NB4 (cell line): ENCODE measurements around the gene MPHOSPH9.

Source experiments
- MYC ChIP-seq: IDR thresholded peaks from 2 replicates; pipeline ENCODE4 v1.6.1; 2011; ENCODE audit warnings: low read depth, low read length
- TF ChIP-seq, protein P1 (sequence below): IDR thresholded peaks from 2 replicates; pipeline ENCODE4 v1.6.1; 2011; ENCODE audit warnings: low read depth, low read length
- TF ChIP-seq, protein P2 (sequence below): IDR thresholded peaks from one replicate; pipeline ENCODE4 v1.5.1; 2012; ENCODE audit warnings: low read depth, low read length

DNA sequence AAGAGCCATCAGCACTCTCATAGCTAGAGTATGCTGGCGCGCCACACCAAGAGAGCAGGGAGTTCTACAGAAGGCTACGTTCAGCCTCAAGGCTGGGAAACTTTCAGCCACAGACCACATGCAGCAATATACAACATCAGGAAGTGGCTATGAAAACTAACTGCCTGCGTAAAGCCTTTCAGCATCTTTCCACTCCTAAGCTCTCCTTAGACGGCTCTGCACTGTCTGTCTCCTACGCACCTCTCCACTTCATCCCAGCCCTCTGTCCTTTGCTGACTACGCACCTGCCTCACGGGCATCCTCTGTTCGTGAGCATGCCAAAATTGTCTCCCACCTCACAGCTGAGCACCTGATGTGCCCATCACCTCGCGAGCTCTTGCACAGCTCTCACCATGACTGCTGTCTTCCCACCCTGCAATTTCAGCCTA, 9.7 kb downstream of the MPHOSPH9 start:
- TF ChIP-seq, protein P1, sequence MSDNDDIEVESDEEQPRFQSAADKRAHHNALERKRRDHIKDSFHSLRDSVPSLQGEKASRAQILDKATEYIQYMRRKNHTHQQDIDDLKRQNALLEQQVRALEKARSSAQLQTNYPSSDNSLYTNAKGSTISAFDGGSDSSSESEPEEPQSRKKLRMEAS = no peak
- TF ChIP-seq, protein P2, sequence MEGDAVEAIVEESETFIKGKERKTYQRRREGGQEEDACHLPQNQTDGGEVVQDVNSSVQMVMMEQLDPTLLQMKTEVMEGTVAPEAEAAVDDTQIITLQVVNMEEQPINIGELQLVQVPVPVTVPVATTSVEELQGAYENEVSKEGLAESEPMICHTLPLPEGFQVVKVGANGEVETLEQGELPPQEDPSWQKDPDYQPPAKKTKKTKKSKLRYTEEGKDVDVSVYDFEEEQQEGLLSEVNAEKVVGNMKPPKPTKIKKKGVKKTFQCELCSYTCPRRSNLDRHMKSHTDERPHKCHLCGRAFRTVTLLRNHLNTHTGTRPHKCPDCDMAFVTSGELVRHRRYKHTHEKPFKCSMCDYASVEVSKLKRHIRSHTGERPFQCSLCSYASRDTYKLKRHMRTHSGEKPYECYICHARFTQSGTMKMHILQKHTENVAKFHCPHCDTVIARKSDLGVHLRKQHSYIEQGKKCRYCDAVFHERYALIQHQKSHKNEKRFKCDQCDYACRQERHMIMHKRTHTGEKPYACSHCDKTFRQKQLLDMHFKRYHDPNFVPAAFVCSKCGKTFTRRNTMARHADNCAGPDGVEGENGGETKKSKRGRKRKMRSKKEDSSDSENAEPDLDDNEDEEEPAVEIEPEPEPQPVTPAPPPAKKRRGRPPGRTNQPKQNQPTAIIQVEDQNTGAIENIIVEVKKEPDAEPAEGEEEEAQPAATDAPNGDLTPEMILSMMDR = no peak
- no peak for TF ChIP-seq MYC
